GM21619 (cell line): ENCODE measurements around the gene TUBB1.
"Not testable (repeated sequence)": the region's sequence is repeated elsewhere in the genome, so short reads cannot be mapped to it uniquely, and the experiment has no call there.

Experiments
- ATAC-seq: cut with Tn5 transposase; IDR thresholded peaks from one replicate; pipeline ENCODE4 v1.9.1; 2021; ENCODE audit not compliant: unreplicated experiment

The TUBB1 gene

GRCh38 chr20:59018817-59019216, 412 bp upstream of the TUBB1 start:
- ATAC-seq = no peak

- ATAC-seq = no peak
Measured at GRCh38 chr20:59020938-59021551, 1.8 kb downstream of the TUBB1 start.

GRCh38 chr20:59022754-59023153, 3.5 kb downstream of the TUBB1 start:
- ATAC-seq = no peak

GRCh38 chr20:59023616-59024015, 4.4 kb downstream of the TUBB1 start:
- ATAC-seq = no peak

- ATAC-seq = no peak
Measured at GRCh38 chr20:59024111-59024530, 4.9 kb downstream of the TUBB1 start.

- no peak for ATAC-seq
Measured at GRCh38 chr20:59025086-59025485, 5.9 kb downstream of the TUBB1 start.

GRCh38 chr20:59025511-59025910, 6.3 kb downstream of the TUBB1 start:
- no peak for ATAC-seq

GRCh38 chr20:59026904-59027740, 7.9 kb downstream of the TUBB1 start:
- ATAC-seq = no peak

GRCh38 chr20:59027741-59028320, 8.6 kb downstream of the TUBB1 start:
- no peak for ATAC-seq

- ATAC-seq = no peak
Measured at GRCh38 chr20:59028812-59029211, 9.6 kb downstream of the TUBB1 start.

- ATAC-seq = no peak
Measured at GRCh38 chr20:59030911-59031563, 11.8 kb downstream of the TUBB1 start.

- ATAC-seq = no peak
Measured at GRCh38 chr20:59031564-59032022, 12.4 kb downstream of the TUBB1 start.

GRCh38 chr20:59032023-59032712, 12.9 kb downstream of the TUBB1 start, which contains the start of gene ATP5F1E:
Gene ATP5F1E (minus strand): TSS chr20:59032335. CDS start chr20:59032251, 84 bp downstream.
- ATAC-seq = peak; percentile 92

GRCh38 chr20:59032713-59033059, 13.5 kb downstream of the TUBB1 start:
- ATAC-seq = peak; percentile 25

- ATAC-seq = no peak
Measured at GRCh38 chr20:59033093-59033492, 13.9 kb downstream of the TUBB1 start.

GRCh38 chr20:59033616-59034165, 14.5 kb downstream of the TUBB1 start:
- no peak for ATAC-seq

- no peak for ATAC-seq
Measured at GRCh38 chr20:59035381-59035780, 16.2 kb downstream of the TUBB1 start.

GRCh38 chr20:59037386-59037785, 18.2 kb downstream of the TUBB1 start:
- no peak for ATAC-seq

GRCh38 chr20:59039233-59039632, 20.0 kb downstream of the TUBB1 start:
- no peak for ATAC-seq

GRCh38 chr20:59040667-59041066, 21.4 kb downstream of the TUBB1 start:
- ATAC-seq = no peak

GRCh38 chr20:59041487-59041886, 22.3 kb downstream of the TUBB1 start:
- not testable (repeated sequence) for ATAC-seq
